HepG2 (cell line): Measurements from ENCODE around the gene TUBG1. TPM values are rescaled to one million over a fixed set of nuclear protein-coding genes. Genes with fewer than 3 reads are reported as not detected.

Source experiments
- ATM ChIP-seq: fragments of 450-650 bp; IDR thresholded peaks from 2 replicates; pipeline ENCODE4 v1.7.1; 2017; ENCODE audit warnings: mild to moderate bottlenecking, borderline replicate concordance
- CBX1 ChIP-seq: IDR thresholded peaks from one replicate; pipeline ENCODE4 v1.6.1; 2016; ENCODE audit warnings: antibody characterized with exemption, low read depth
- HNRNPL ChIP-seq: fragments of 200-400 bp; formaldehyde crosslinking; IDR thresholded peaks from 2 replicates; pipeline ENCODE4 v1.6.1; 2017; ENCODE audit warnings: mild to moderate bottlenecking, low read depth, low read length
- HNRNPUL1 ChIP-seq: fragments of 200-400 bp; formaldehyde crosslinking; IDR thresholded peaks from 2 replicates; pipeline ENCODE4 v1.6.1; 2017; ENCODE audit warnings: low read depth, mild to moderate bottlenecking, low read length, moderate library complexity
- ISX ChIP-seq: sonication (generic); formaldehyde crosslinking; conservative IDR thresholded peaks from 2 replicates; pipeline ENCODE4 v1.5.0; 2020; ENCODE audit warnings: missing genetic modification reagents
- JUN ChIP-seq: sonication (generic); formaldehyde crosslinking; IDR thresholded peaks from 2 replicates; pipeline ENCODE4 v1.4.0; 2020; ENCODE audit warnings: mild to moderate bottlenecking, missing genetic modification reagents
- MBD4 ChIP-seq: IDR thresholded peaks from 2 replicates; pipeline ENCODE4 v1.6.1; 2012; ENCODE audit warnings: low read length, inconsistent platforms, borderline replicate concordance
- MLLT10 ChIP-seq: sonication (generic); formaldehyde crosslinking; IDR thresholded peaks from 2 replicates; pipeline ENCODE4 v1.4.0; 2020; ENCODE audit warnings: missing genetic modification reagents
- NBN ChIP-seq: fragments of 450-650 bp; conservative IDR thresholded peaks from 2 replicates; pipeline ENCODE4 v1.6.1; 2017
- SRSF4 ChIP-seq: fragments of 200-400 bp; formaldehyde crosslinking; IDR thresholded peaks from one replicate; pipeline ENCODE4 v1.6.1; 2018; ENCODE audit warnings: mild to moderate bottlenecking, low read depth, low read length, moderate library complexity; ENCODE audit not compliant: poor library complexity, severe bottlenecking
- THAP9 ChIP-seq: sonication (generic); formaldehyde crosslinking; IDR thresholded peaks from 2 replicates; pipeline ENCODE4; 2020; ENCODE audit warnings: missing genetic modification reagents, mild to moderate bottlenecking, borderline replicate concordance
- TRAFD1 ChIP-seq: sonication (generic); formaldehyde crosslinking; IDR thresholded peaks from 2 replicates; pipeline ENCODE4 v1.5.1; 2020; ENCODE audit warnings: missing genetic modification reagents, mild to moderate bottlenecking, borderline replicate concordance
- YY1 ChIP-seq: IDR thresholded peaks from 2 replicates; pipeline ENCODE4 v1.6.1; 2011; ENCODE audit warnings: low read length, low read depth, moderate library complexity, mild to moderate bottlenecking; ENCODE audit not compliant: insufficient read depth, insufficient replicate concordance
- ZC3H13 ChIP-seq: sonication (generic); formaldehyde crosslinking; IDR thresholded peaks from 2 replicates; pipeline ENCODE4 v1.8.1; 2023; ENCODE audit warnings: mild to moderate bottlenecking, missing genetic modification reagents, moderate library complexity
- ZFP1 ChIP-seq: IDR thresholded peaks from 2 replicates; pipeline ENCODE4 v1.6.1; 2016
- ZNF331 ChIP-seq: sonication (generic); formaldehyde crosslinking; IDR thresholded peaks from 2 replicates; pipeline ENCODE4 v1.4.0; 2020; ENCODE audit warnings: missing genetic modification reagents
- ZNF414 ChIP-seq: sonication (generic); formaldehyde crosslinking; IDR thresholded peaks from 2 replicates; pipeline ENCODE4 v1.5.0; 2020; ENCODE audit warnings: missing genetic modification reagents
- ZNF430 ChIP-seq: sonication (generic); formaldehyde crosslinking; IDR thresholded peaks from 2 replicates; pipeline ENCODE4 v1.9.0; 2021; ENCODE audit warnings: mild to moderate bottlenecking, missing genetic modification reagents
- ZNF446 ChIP-seq: sonication (generic); formaldehyde crosslinking; IDR thresholded peaks from 2 replicates; pipeline ENCODE4 v1.5.0; 2020; ENCODE audit warnings: mild to moderate bottlenecking, missing genetic modification reagents
- ZNF451 ChIP-seq: sonication (generic); formaldehyde crosslinking; IDR thresholded peaks from 2 replicates; pipeline ENCODE4 v1.5.0; 2020; ENCODE audit warnings: mild to moderate bottlenecking, missing genetic modification reagents
- ZNF547 ChIP-seq: sonication (generic); formaldehyde crosslinking; IDR thresholded peaks from 2 replicates; pipeline ENCODE4 v1.5.1; 2020; ENCODE audit warnings: mild to moderate bottlenecking, missing genetic modification reagents
- ZNF549 ChIP-seq: sonication (generic); formaldehyde crosslinking; IDR thresholded peaks from 2 replicates; pipeline ENCODE4 v1.5.0; 2020; ENCODE audit warnings: missing genetic modification reagents
- ZNF644 ChIP-seq: IDR thresholded peaks from 2 replicates; pipeline ENCODE4 v1.6.1; 2016; ENCODE audit warnings: low read depth
- ZNF670 ChIP-seq: sonication (generic); formaldehyde crosslinking; IDR thresholded peaks from 2 replicates; pipeline ENCODE4 v1.8.0; 2022; ENCODE audit warnings: mild to moderate bottlenecking, missing genetic modification reagents, borderline replicate concordance
- ZNF704 ChIP-seq: sonication (generic); formaldehyde crosslinking; IDR thresholded peaks from 2 replicates; pipeline ENCODE4 v1.8.1; 2023; ENCODE audit warnings: mild to moderate bottlenecking, inconsistent platforms, moderate library complexity, missing genetic modification reagents, borderline replicate concordance
- ZNF891 ChIP-seq: sonication (generic); formaldehyde crosslinking; IDR thresholded peaks from 2 replicates; pipeline ENCODE4 v1.5.0; 2020; ENCODE audit warnings: mild to moderate bottlenecking, missing genetic modification reagents
- polyA plus RNA-seq, 8 experiments: library from polyadenylated mRNA; depleted of rRNA in 3 of 8; stranded (reverse) in 7 of 8; unstranded in 1 of 8; fragments of >200 nt; fragmentation: Illumina TruSeq in 4 of 8; extraction: Trizol in 4 of 8; gene quantifications; 2 replicates each; pipeline versions ENCODE4 v1.2.1 to v1.2.3, GENCODE V29; 2011 to 2016; ENCODE audit warnings: low read depth in 4 of 8, missing spikeins in 1 of 8, mixed read lengths in 1 of 8; ENCODE audit not compliant: insufficient read depth in 1 of 8
- total RNA-seq, 5 experiments: library from RNA; depleted of rRNA; stranded (reverse); fragments of >200 nt; fragmentation: Illumina TruSeq; extraction: Trizol; gene quantifications; 2 replicates each; pipeline ENCODE4 v1.2.3, GENCODE V29; 2016; ENCODE audit warnings: low read depth in 1 of 5

TUBG1 gene
- total and polyA plus RNA-seq, 2 of the 13 experiments (the other 11 are each of a cell fraction or from before 2014, with no cell fraction given), result 74.1 to 137 TPM

GRCh38 chr17:42564815-42565522 lies 44.5 kb upstream of the TUBG1 start (continued):
- TF ChIP-seq ZNF414 (no peak), ZNF644 (CRISPR knock-in tag) (peak; percentile 64), MBD4 (no peak), NBN (no peak), ZNF547 (CRISPR knock-in tag) (no peak), HNRNPL (no peak), ISX (CRISPR knock-in tag) (no peak), ZNF451 (CRISPR knock-in tag) (no peak), ZNF891 (CRISPR knock-in tag) (no peak), ZC3H13 (CRISPR knock-in tag) (no peak), CBX1 (no peak), HNRNPUL1 (no peak), YY1 (no peak), MLLT10 (CRISPR knock-in tag) (no peak), THAP9 (CRISPR knock-in tag) (peak; percentile 30; the same call in 1 of the 2 replicates), ZNF704 (no peak), ZFP1 (CRISPR knock-in tag) (peak; percentile 59; the same call in 1 of the 2 replicates), TRAFD1 (CRISPR knock-in tag) (no peak), SRSF4 (no peak), ZNF446 (CRISPR knock-in tag) (no peak), JUN (CRISPR knock-in tag) (no peak; the same call in 1 of the 2 replicates), ZNF430 (CRISPR knock-in tag) (peak; percentile 31; the same call in 1 of the 2 replicates), ZNF331 (CRISPR knock-in tag) (peak; percentile 87), ZNF670 (0 out of 2 replicates have a peak, but pooled peaks have one; percentile 74), ZNF549 (CRISPR knock-in tag) (no peak), ATM (no peak)
